Trophoblast cell (in vitro differentiated cells and primary cell): ENCODE data around the gene MYO18A. TPM values are rescaled to one million over a fixed set of nuclear protein-coding genes. Genes with fewer than 3 reads are reported as not detected.
A peak's percentile ranks its signal among the peaks of the same experiment; 100 is the strongest.
"Not testable (repeated sequence)": the region's sequence is repeated elsewhere in the genome, so short reads cannot be mapped to it uniquely, and the experiment has no call there.

ENCODE experiments used
- DNase-seq, 2 donors: peaks; one replicate each; pipeline ENCODE4 v3.0.0-alpha.2; 2016
- H2AFZ ChIP-seq: 2 replicates; pipeline ENCODE4 v1.6.1; 2013; ENCODE audit warnings: low read length, moderate library complexity, mild to moderate bottlenecking; ENCODE audit not compliant: insufficient read depth, poor library complexity
- H2AK5ac ChIP-seq: 2 replicates; pipeline ENCODE4 v1.6.1; 2013; ENCODE audit warnings: mild to moderate bottlenecking, low read length
- H2BK120ac ChIP-seq: 2 replicates; pipeline ENCODE4 v1.6.1; 2013; ENCODE audit warnings: low read length, mild to moderate bottlenecking, moderate library complexity; ENCODE audit not compliant: insufficient read depth, poor library complexity
- H2BK12ac ChIP-seq: 2 replicates; pipeline ENCODE4 v1.6.1; 2013; ENCODE audit warnings: mild to moderate bottlenecking, low read length, moderate library complexity
- H2BK5ac ChIP-seq: 2 replicates; pipeline ENCODE4 v1.6.1; 2013; ENCODE audit warnings: low read length, low read depth, moderate library complexity, mild to moderate bottlenecking; ENCODE audit not compliant: poor library complexity
- H3K14ac ChIP-seq: 2 replicates; pipeline ENCODE4 v1.6.1; 2013; ENCODE audit warnings: mild to moderate bottlenecking, low read length
- H3K18ac ChIP-seq: 2 replicates; pipeline ENCODE4 v1.6.1; 2013; ENCODE audit warnings: mild to moderate bottlenecking, low read length
- H3K23ac ChIP-seq: 2 replicates; pipeline ENCODE4 v1.6.1; 2013; ENCODE audit warnings: low read length
- H3K27ac ChIP-seq: 2 replicates; pipeline ENCODE4 v1.5.1; 2013; ENCODE audit warnings: low read depth, mild to moderate bottlenecking, inconsistent platforms, low read length, moderate library complexity
- H3K27me3 ChIP-seq: 2 replicates; pipeline ENCODE4 v1.6.1; 2013; ENCODE audit warnings: inconsistent platforms, mild to moderate bottlenecking, low read length, moderate library complexity; ENCODE audit not compliant: insufficient read depth
- H3K36me3 ChIP-seq, 2 experiments: 1 replicate in 1 of 2; 2 replicates in 1 of 2; pipeline ENCODE4 v1.6.1; 2013; ENCODE audit warnings: low read length in 2 of 2, mild to moderate bottlenecking in 2 of 2, moderate library complexity in 1 of 2; ENCODE audit not compliant: insufficient read depth in 2 of 2, control insufficient read depth in 1 of 2
- H3K4ac ChIP-seq: 2 replicates; pipeline ENCODE4 v1.6.1; 2013; ENCODE audit warnings: low read depth, mild to moderate bottlenecking, low read length, moderate library complexity
- H3K4me1 ChIP-seq, 2 experiments: 1 replicate in 1 of 2; 2 replicates in 1 of 2; pipeline ENCODE4 v1.6.1; 2013; ENCODE audit warnings: low read length in 2 of 2, mild to moderate bottlenecking in 2 of 2, moderate library complexity in 1 of 2; ENCODE audit not compliant: insufficient read depth in 2 of 2, control insufficient read depth in 1 of 2
- H3K4me2 ChIP-seq: 2 replicates; pipeline ENCODE4 v1.6.1; 2013; ENCODE audit warnings: inconsistent platforms, mild to moderate bottlenecking, low read length, moderate library complexity
- H3K4me3 ChIP-seq: 2 replicates; pipeline ENCODE4 v1.5.1; 2013; ENCODE audit warnings: mild to moderate bottlenecking, low read depth, low read length, inconsistent platforms
- H3K79me1 ChIP-seq: one replicate; pipeline ENCODE4 v1.6.1; 2013; ENCODE audit warnings: low read length
- H3K79me2 ChIP-seq: 2 replicates; pipeline ENCODE4 v1.6.1; 2013; ENCODE audit warnings: low read length, mild to moderate bottlenecking; ENCODE audit not compliant: control insufficient read depth, insufficient read depth, poor library complexity
- H3K9ac ChIP-seq: 2 replicates; pipeline ENCODE4 v1.6.1; 2013; ENCODE audit warnings: mild to moderate bottlenecking, low read length
- H3K9me3 ChIP-seq: 2 replicates; pipeline ENCODE4 v1.6.1; 2013; ENCODE audit warnings: low read depth, mild to moderate bottlenecking, control low read depth, inconsistent platforms, low read length; ENCODE audit not compliant: insufficient read depth
- H4K12ac ChIP-seq: 2 replicates; pipeline ENCODE4 v1.6.1; 2013; ENCODE audit warnings: low read depth, mild to moderate bottlenecking, low read length, moderate library complexity
- H4K8ac ChIP-seq: 2 replicates; pipeline ENCODE4 v1.6.1; 2013; ENCODE audit warnings: low read depth, mild to moderate bottlenecking, low read length, moderate library complexity
- H4K91ac ChIP-seq: one replicate; pipeline ENCODE4 v1.6.1; 2013; ENCODE audit warnings: low read depth, mild to moderate bottlenecking, low read length, moderate library complexity
- whole genome bisulfite sequencing: extraction: QIAGEN DNeasy Blood & Tissue Kit; methylation state at CpG from one replicate; pipeline ENCODE4 v1.1.7; 2013; ENCODE audit warnings: missing lambda C conversion rate; ENCODE audit not compliant: insufficient read length, insufficient coverage; ENCODE audit errors: extremely low coverage; 5-methylcytosine and 5-hydroxymethylcytosine counted together
- polyA plus RNA-seq: library from polyadenylated mRNA; stranded (reverse); fragments of 200-250 nt; gene quantifications from 2 replicates; pipeline ENCODE4 v1.2.3, GENCODE V29; 2013

Gene MYO18A
- 15.5 and 16.9 TPM in 2 replicates for polyA plus RNA-seq

- H2AK5ac ChIP-seq = peak within 1 kb of the TSS; percentile 34
- no peaks in the 10 kb centered on the region for H3K27me3 ChIP-seq
- peak; percentile 72 to 85 for DNase-seq
- peak within 1 kb of the TSS; percentile 79 for H2BK120ac ChIP-seq
- WGBS = no CpG with 5 or more reads among the region's 76 CpGs
- peak within 1 kb of the TSS; percentile 91 for H4K8ac ChIP-seq
- H3K79me1 ChIP-seq = peaks cover 20% of the 10 kb centered on the region
- H4K12ac ChIP-seq = peak within 1 kb of the TSS; percentile 90
- no peak within 1 kb of the TSS for H3K23ac ChIP-seq
- H3K36me3 ChIP-seq = no peaks in the 10 kb centered on the region
- H2BK12ac ChIP-seq = peak within 1 kb of the TSS; percentile 85
- H3K14ac ChIP-seq = peak within 1 kb of the TSS; percentile 78
- peak within 1 kb of the TSS; percentile 65 for H3K4ac ChIP-seq
- H3K18ac ChIP-seq = peak within 1 kb of the TSS; percentile 90
- H2BK5ac ChIP-seq = peak within 1 kb of the TSS; percentile 11
- peak within 1 kb of the TSS; percentile 97 for H3K4me2 ChIP-seq
- peak within 1 kb of the TSS; percentile 78 for H4K91ac ChIP-seq
- peaks cover 10% of the 10 kb centered on the region for H3K79me2 ChIP-seq
- H2AFZ ChIP-seq = peak within 1 kb of the TSS; percentile 84
- H3K4me1 ChIP-seq = peaks cover 22 to 28% of the 10 kb centered on the region in 2 experiments
- H3K9ac ChIP-seq = peak within 1 kb of the TSS; percentile 68
- H3K4me3 ChIP-seq = peak within 1 kb of the TSS; percentile 79
- no peaks in the 10 kb centered on the region for H3K9me3 ChIP-seq
- peak within 1 kb of the TSS; percentile 15 for H3K27ac ChIP-seq
These were observed at the start of gene MYO18A for GRCh38 chr17:29180034-29180787. MYO18A (minus strand) TSS chr17:29180398; CDS start chr17:29166940, 13,458 bp downstream.

- Histone ChIP-seq H3K9ac (no peak overlapping the region), H3K36me3 (no peaks in the 10 kb centered on the region), H2BK120ac (no peak overlapping the region)
These were observed 45.2 kb upstream of the MYO18A start for GRCh38 chr17:29225396-29225795.

GRCh38 chr17:29221338-29221737 is 41.1 kb upstream of the MYO18A start:
- H2AFZ ChIP-seq, H4K12ac ChIP-seq, H3K79me1 ChIP-seq, H2BK5ac ChIP-seq, H2BK12ac ChIP-seq, H3K27ac ChIP-seq, H2BK120ac ChIP-seq, H3K36me3 ChIP-seq, H3K27me3 ChIP-seq, H2AK5ac ChIP-seq, H3K4me1 ChIP-seq, H3K4me3 ChIP-seq, H3K18ac ChIP-seq, H4K8ac ChIP-seq, H3K14ac ChIP-seq, DNase-seq, H3K9ac ChIP-seq, H3K23ac ChIP-seq, H3K9me3 ChIP-seq, H3K4ac ChIP-seq, H3K79me2 ChIP-seq, H3K4me2 ChIP-seq, H4K91ac ChIP-seq: not testable (repeated sequence)
- WGBS = no CpG with 5 or more reads among the region's 11 CpGs

More at GRCh38 chr17:29225396-29225795, 45.2 kb upstream of the MYO18A start:
- no peak overlapping the region for H3K27ac ChIP-seq
- H3K9me3 ChIP-seq = no peaks in the 10 kb centered on the region
- no peaks in the 10 kb centered on the region for H3K4me1 ChIP-seq
- H4K8ac ChIP-seq = no peak overlapping the region
- no peak overlapping the region for H3K23ac ChIP-seq
- no peak for DNase-seq
- no peak overlapping the region for H3K4ac ChIP-seq
- no peak overlapping the region for H3K4me3 ChIP-seq
- no peak overlapping the region for H2BK5ac ChIP-seq
- H2AFZ ChIP-seq = no peak overlapping the region
- no peak overlapping the region for H3K18ac ChIP-seq
- no peak overlapping the region for H2AK5ac ChIP-seq
- no peak overlapping the region for H4K91ac ChIP-seq
- no peaks in the 10 kb centered on the region for H3K79me2 ChIP-seq
- no peak overlapping the region for H3K4me2 ChIP-seq
- no peak overlapping the region for H2BK12ac ChIP-seq
- H4K12ac ChIP-seq = no peak overlapping the region
- no peaks in the 10 kb centered on the region for H3K79me1 ChIP-seq
- no peak overlapping the region for H3K14ac ChIP-seq
- no peaks in the 10 kb centered on the region for H3K27me3 ChIP-seq

- H3K36me3 ChIP-seq = no peaks in the 10 kb centered on the region
- H3K4me2 ChIP-seq = no peak overlapping the region
- H3K4ac ChIP-seq = no peak overlapping the region
- WGBS = no CpG with 5 or more reads among the region's 14 CpGs
- no peak overlapping the region for H4K12ac ChIP-seq
- no peak overlapping the region for H3K23ac ChIP-seq
- no peak overlapping the region for H2BK120ac ChIP-seq
- H2BK5ac ChIP-seq = no peak overlapping the region
- no peaks in the 10 kb centered on the region for H3K9me3 ChIP-seq
- no peaks in the 10 kb centered on the region for H3K79me2 ChIP-seq
- no peak overlapping the region for H3K27ac ChIP-seq
- no peak overlapping the region for H3K9ac ChIP-seq
- H2BK12ac ChIP-seq = no peak overlapping the region
- no peak overlapping the region for H3K14ac ChIP-seq
- no peaks in the 10 kb centered on the region for H3K79me1 ChIP-seq
- no peak overlapping the region for H4K91ac ChIP-seq
- H3K4me1 ChIP-seq = peaks cover 0 to 6% of the 10 kb centered on the region in 2 experiments
- H2AK5ac ChIP-seq = no peak overlapping the region
- H3K27me3 ChIP-seq = no peaks in the 10 kb centered on the region
- H4K8ac ChIP-seq = no peak overlapping the region
- peak; percentile 56 to 93 for DNase-seq
- no peak overlapping the region for H3K18ac ChIP-seq
- no peak overlapping the region for H3K4me3 ChIP-seq
- H2AFZ ChIP-seq = no peak overlapping the region
These were observed 39.3 kb upstream of the MYO18A start for GRCh38 chr17:29219378-29220047.
